Stimulated activated memory B cell treated with anti-CD40 and anti-IgM and Interleukin-4, amounts not matched to agents 10 μg/mL and 1 μg/mL and 100 μg/mL, for 72 hours (primary cell): ENCODE measurements around the gene EYS.

Experiments used
- ATAC-seq: fragments of 150-1000 bp; cut with Tn5 transposase; 2 replicates; pipeline ENCODE4 v1.10.0; 2021
- H3K27ac Mint-ChIP-seq: one replicate; pipeline ENCODE4 v1.8.0; 2022; ENCODE audit warnings: mild to moderate bottlenecking, mixed read lengths
- H3K27me3 Mint-ChIP-seq: one replicate; pipeline ENCODE4 v1.8.0; 2022; ENCODE audit warnings: mixed read lengths
- H3K36me3 Mint-ChIP-seq: one replicate; pipeline ENCODE4 v1.8.0; 2022; ENCODE audit warnings: mixed read lengths
- H3K4me1 Mint-ChIP-seq: one replicate; pipeline ENCODE4 v1.8.0; 2022; ENCODE audit warnings: mixed read lengths
- H3K4me3 Mint-ChIP-seq: one replicate; pipeline ENCODE4 v1.8.0; 2022; ENCODE audit warnings: mild to moderate bottlenecking, moderate library complexity, mixed read lengths
- H3K9me3 Mint-ChIP-seq: one replicate; pipeline ENCODE4 v1.8.0; 2022; ENCODE audit warnings: mixed read lengths

Gene EYS

GRCh38 chr6:64984948-64985347 is 722.1 kb downstream of the EYS start:
- H3K27ac Mint-ChIP-seq = no peak overlapping the region
- H3K4me1 Mint-ChIP-seq = no peaks in the 10 kb centered on the region
- no peaks in the 10 kb centered on the region for H3K27me3 Mint-ChIP-seq
- no peaks in the 10 kb centered on the region for H3K9me3 Mint-ChIP-seq
- no peak overlapping the region for H3K4me3 Mint-ChIP-seq
- no peak for ATAC-seq
- H3K36me3 Mint-ChIP-seq = no peaks in the 10 kb centered on the region

- Mint-ChIP-seq H3K4me3 (no peak overlapping the region), H3K36me3 (no peaks in the 10 kb centered on the region), H3K27me3 (no peaks in the 10 kb centered on the region), H3K9me3 (no peaks in the 10 kb centered on the region), H3K27ac (no peak overlapping the region), H3K4me1 (no peaks in the 10 kb centered on the region)
- no peak for ATAC-seq
Measured at GRCh38 chr6:64983089-64983488, 723.9 kb downstream of the EYS start.

GRCh38 chr6:64973142-64973541 is 733.9 kb downstream of the EYS start:
- no peak for ATAC-seq
- Mint-ChIP-seq H3K36me3 (no peaks in the 10 kb centered on the region), H3K4me3 (no peak overlapping the region)

GRCh38 chr6:64969139-64969538 is 737.9 kb downstream of the EYS start:
- peaks cover 6% of the 10 kb centered on the region for H3K9me3 Mint-ChIP-seq
- H3K4me3 Mint-ChIP-seq = no peak overlapping the region
- H3K27ac Mint-ChIP-seq = no peak overlapping the region
- H3K36me3 Mint-ChIP-seq = no peaks in the 10 kb centered on the region
- no peaks in the 10 kb centered on the region for H3K27me3 Mint-ChIP-seq
- H3K4me1 Mint-ChIP-seq = no peaks in the 10 kb centered on the region
- no peak for ATAC-seq

More at GRCh38 chr6:64973142-64973541, 733.9 kb downstream of the EYS start:
- H3K27me3 Mint-ChIP-seq = no peaks in the 10 kb centered on the region
- H3K4me1 Mint-ChIP-seq = no peaks in the 10 kb centered on the region
- peaks cover 8% of the 10 kb centered on the region for H3K9me3 Mint-ChIP-seq
- no peak overlapping the region for H3K27ac Mint-ChIP-seq

GRCh38 chr6:64955435-64955848 is 751.6 kb downstream of the EYS start:
- Mint-ChIP-seq H3K36me3 (no peaks in the 10 kb centered on the region), H3K27ac (no peak overlapping the region), H3K9me3 (peaks cover 7% of the 10 kb centered on the region), H3K27me3 (no peaks in the 10 kb centered on the region), H3K4me1 (no peaks in the 10 kb centered on the region), H3K4me3 (no peak overlapping the region)
- ATAC-seq = no peak

- no peak for ATAC-seq
- Mint-ChIP-seq H3K36me3 (no peaks in the 10 kb centered on the region), H3K9me3 (no peaks in the 10 kb centered on the region), H3K4me1 (no peaks in the 10 kb centered on the region), H3K4me3 (no peak overlapping the region), H3K27me3 (no peaks in the 10 kb centered on the region), H3K27ac (no peak overlapping the region)
Measured at GRCh38 chr6:64949257-64949656, 757.8 kb downstream of the EYS start.

GRCh38 chr6:64948261-64948660 is 758.8 kb downstream of the EYS start:
- H3K27ac Mint-ChIP-seq = no peak overlapping the region
- ATAC-seq = no peak
- no peaks in the 10 kb centered on the region for H3K36me3 Mint-ChIP-seq
- peaks cover 3% of the 10 kb centered on the region for H3K9me3 Mint-ChIP-seq
- H3K27me3 Mint-ChIP-seq = no peaks in the 10 kb centered on the region
- no peak overlapping the region for H3K4me3 Mint-ChIP-seq
- no peaks in the 10 kb centered on the region for H3K4me1 Mint-ChIP-seq

- Mint-ChIP-seq H3K36me3 (no peaks in the 10 kb centered on the region), H3K4me1 (no peaks in the 10 kb centered on the region), H3K4me3 (no peak overlapping the region), H3K9me3 (peaks cover 3% of the 10 kb centered on the region), H3K27ac (no peak overlapping the region), H3K27me3 (no peaks in the 10 kb centered on the region)
- ATAC-seq = no peak
Measured at GRCh38 chr6:64945450-64945849, 761.6 kb downstream of the EYS start.

GRCh38 chr6:64932486-64932885 is 774.5 kb downstream of the EYS start:
- Mint-ChIP-seq H3K27me3 (no peaks in the 10 kb centered on the region), H3K4me3 (no peak overlapping the region), H3K27ac (no peak overlapping the region), H3K4me1 (no peaks in the 10 kb centered on the region), H3K9me3 (peaks cover 3% of the 10 kb centered on the region), H3K36me3 (no peaks in the 10 kb centered on the region)
- ATAC-seq = no peak

- Mint-ChIP-seq H3K4me3 (no peak overlapping the region), H3K36me3 (no peaks in the 10 kb centered on the region), H3K4me1 (no peaks in the 10 kb centered on the region), H3K9me3 (peaks cover 3% of the 10 kb centered on the region), H3K27me3 (no peaks in the 10 kb centered on the region), H3K27ac (no peak overlapping the region)
- no peak for ATAC-seq
Measured at GRCh38 chr6:64930681-64931080, 776.3 kb downstream of the EYS start.

GRCh38 chr6:64926051-64926450 is 781.0 kb downstream of the EYS start:
- Mint-ChIP-seq H3K27ac (no peak overlapping the region), H3K27me3 (no peaks in the 10 kb centered on the region), H3K36me3 (no peaks in the 10 kb centered on the region), H3K4me1 (no peaks in the 10 kb centered on the region), H3K9me3 (peaks cover 3% of the 10 kb centered on the region), H3K4me3 (no peak overlapping the region)
- peak; percentile 12 for ATAC-seq

- Mint-ChIP-seq H3K9me3 (peaks cover 9% of the 10 kb centered on the region), H3K4me3 (no peak overlapping the region), H3K36me3 (no peaks in the 10 kb centered on the region), H3K27ac (no peak overlapping the region), H3K27me3 (no peaks in the 10 kb centered on the region), H3K4me1 (no peaks in the 10 kb centered on the region)
- no peak for ATAC-seq
Measured at GRCh38 chr6:64920257-64920656, 786.8 kb downstream of the EYS start.

GRCh38 chr6:64914124-64914523 is 792.9 kb downstream of the EYS start:
- Mint-ChIP-seq H3K36me3 (no peaks in the 10 kb centered on the region), H3K27me3 (no peaks in the 10 kb centered on the region), H3K4me1 (no peaks in the 10 kb centered on the region), H3K27ac (no peak overlapping the region), H3K9me3 (peaks cover 6% of the 10 kb centered on the region), H3K4me3 (no peak overlapping the region)
- no peak for ATAC-seq

- peaks cover 7% of the 10 kb centered on the region for H3K9me3 Mint-ChIP-seq
- no peaks in the 10 kb centered on the region for H3K4me1 Mint-ChIP-seq
- H3K27me3 Mint-ChIP-seq = no peaks in the 10 kb centered on the region
- no peak overlapping the region for H3K27ac Mint-ChIP-seq
- no peak for ATAC-seq
- no peak overlapping the region for H3K4me3 Mint-ChIP-seq
- no peaks in the 10 kb centered on the region for H3K36me3 Mint-ChIP-seq
Measured at GRCh38 chr6:64912966-64913365, 794.1 kb downstream of the EYS start.

- ATAC-seq = peak; percentile 48
- no peak overlapping the region for H3K27ac Mint-ChIP-seq
- H3K9me3 Mint-ChIP-seq = peaks cover 4% of the 10 kb centered on the region
- H3K27me3 Mint-ChIP-seq = no peaks in the 10 kb centered on the region
- no peaks in the 10 kb centered on the region for H3K4me1 Mint-ChIP-seq
- H3K4me3 Mint-ChIP-seq = no peak overlapping the region
- H3K36me3 Mint-ChIP-seq = no peaks in the 10 kb centered on the region
Measured at GRCh38 chr6:64908104-64908503, 798.9 kb downstream of the EYS start.

- no peaks in the 10 kb centered on the region for H3K36me3 Mint-ChIP-seq
- no peaks in the 10 kb centered on the region for H3K27me3 Mint-ChIP-seq
- no peaks in the 10 kb centered on the region for H3K4me1 Mint-ChIP-seq
- H3K9me3 Mint-ChIP-seq = peaks cover 4% of the 10 kb centered on the region
- ATAC-seq = no peak
- no peak overlapping the region for H3K27ac Mint-ChIP-seq
- no peak overlapping the region for H3K4me3 Mint-ChIP-seq
Measured at GRCh38 chr6:64904616-64905015, 802.4 kb downstream of the EYS start.

- Mint-ChIP-seq H3K27ac (no peak overlapping the region), H3K9me3 (peaks cover 6% of the 10 kb centered on the region), H3K27me3 (no peaks in the 10 kb centered on the region), H3K4me3 (no peak overlapping the region), H3K36me3 (no peaks in the 10 kb centered on the region), H3K4me1 (no peaks in the 10 kb centered on the region)
- ATAC-seq = no peak
Measured at GRCh38 chr6:64902596-64902995, 804.4 kb downstream of the EYS start.
